ENCODE data around the gene CHST10. TPM values are rescaled to one million over a fixed set of nuclear protein-coding genes. Genes with fewer than 3 reads are reported as not detected.
"Not testable (repeated sequence)": the region's sequence is repeated elsewhere in the genome, so short reads cannot be mapped to it uniquely, and the experiment has no call there.

The CHST10 gene
- total RNA-seq, result 9.8 to 11.1 TPM (median 10.8 TPM) in 3 replicates
- long read RNA-seq, transcript CHST10-201 (7 exons, 2,842 nt), result major isoform, 25 of 52 reads
- long read RNA-seq, partial matches to known transcripts, result 3 of 52 reads
- long read RNA-seq, other reads (novel, unspliced or antisense), result 24 of 52 reads

GRCh38 chr2:100416935-100417710 is at the start of gene CHST10:
CHST10 (minus strand) TSS chr2:100417668; CDS start chr2:100406675, 10,993 bp downstream.
- peak within 1 kb of the TSS; percentile 57 for H3K27ac Mint-ChIP-seq (ENCODE audit: unreplicated experiment)
- no peaks in the 10 kb centered on the region for H3K27me3 Mint-ChIP-seq (ENCODE audit: low read depth)
- peak within 1 kb of the TSS; percentile 93 for H3K4me3 Mint-ChIP-seq (ENCODE audit: unreplicated experiment)
- peaks cover 2% of the 10 kb centered on the region for H3K36me3 Mint-ChIP-seq (ENCODE audit: low read depth)
- no peak for TF ChIP-seq CTCF (IDR thresholded peaks at IDR 0.05)
- DNase-seq (ENCODE audit: low spot score), result no peak
- no peaks in the 10 kb centered on the region for H3K9me3 Mint-ChIP-seq (ENCODE audit: low read depth)
- peaks cover 21% of the 10 kb centered on the region for H3K4me1 Mint-ChIP-seq (ENCODE audit: low read depth)

- Mint-ChIP-seq H3K9me3 (ENCODE audit: low read depth) (peaks cover 24% of the 10 kb centered on the region), H3K27me3 (ENCODE audit: low read depth) (peaks cover 23% of the 10 kb centered on the region), H3K36me3 (ENCODE audit: low read depth) (no peaks in the 10 kb centered on the region), H3K4me3 (ENCODE audit: unreplicated experiment) (no peak overlapping the region), H3K27ac (ENCODE audit: unreplicated experiment) (no peak overlapping the region), H3K4me1 (ENCODE audit: low read depth) (no peaks in the 10 kb centered on the region)
- DNase-seq (ENCODE audit: low spot score), result no peak
- TF ChIP-seq CTCF (IDR thresholded peaks at IDR 0.05), result no peak
Measured at GRCh38 chr2:100460904-100461530, 43.5 kb upstream of the CHST10 start.

- Mint-ChIP-seq H3K27me3 (ENCODE audit: low read depth) (peaks cover 17% of the 10 kb centered on the region), H3K9me3 (ENCODE audit: low read depth) (peaks cover 29% of the 10 kb centered on the region)
- not testable (repeated sequence) for H3K36me3 Mint-ChIP-seq (ENCODE audit: low read depth); H3K4me1 Mint-ChIP-seq (ENCODE audit: low read depth); H3K4me3 Mint-ChIP-seq (ENCODE audit: unreplicated experiment); H3K27ac Mint-ChIP-seq (ENCODE audit: unreplicated experiment); DNase-seq (ENCODE audit: low spot score)
Measured at GRCh38 chr2:100456357-100456756, 38.9 kb upstream of the CHST10 start.

- no peak overlapping the region for H3K4me3 Mint-ChIP-seq (ENCODE audit: unreplicated experiment)
- H3K27ac Mint-ChIP-seq (ENCODE audit: unreplicated experiment), result no peak overlapping the region
- peaks cover 6% of the 10 kb centered on the region for H3K27me3 Mint-ChIP-seq (ENCODE audit: low read depth)
- TF ChIP-seq CTCF (IDR thresholded peaks at IDR 0.05), result no peak
- DNase-seq (ENCODE audit: low spot score), result no peak
- H3K9me3 Mint-ChIP-seq (ENCODE audit: low read depth), result peaks cover 20% of the 10 kb centered on the region
- H3K36me3 Mint-ChIP-seq (ENCODE audit: low read depth), result no peaks in the 10 kb centered on the region
- no peaks in the 10 kb centered on the region for H3K4me1 Mint-ChIP-seq (ENCODE audit: low read depth)
Measured at GRCh38 chr2:100453853-100454252, 36.4 kb upstream of the CHST10 start.

- no peak for DNase-seq (ENCODE audit: low spot score)
- Mint-ChIP-seq H3K9me3 (ENCODE audit: low read depth) (peaks cover 9% of the 10 kb centered on the region), H3K4me1 (ENCODE audit: low read depth) (no peaks in the 10 kb centered on the region), H3K27ac (ENCODE audit: unreplicated experiment) (no peak overlapping the region), H3K4me3 (ENCODE audit: unreplicated experiment) (no peak overlapping the region), H3K27me3 (ENCODE audit: low read depth) (peaks cover 11% of the 10 kb centered on the region), H3K36me3 (ENCODE audit: low read depth) (no peaks in the 10 kb centered on the region)
- no peak for TF ChIP-seq CTCF (IDR thresholded peaks at IDR 0.05)
Measured at GRCh38 chr2:100451734-100452133, 34.3 kb upstream of the CHST10 start.

All from chondrocyte (in vitro differentiated cells).